HG02678 (cell line): ENCODE results near the gene ARHGAP5.
"Not testable (repeated sequence)": the region's sequence is repeated elsewhere in the genome, so short reads cannot be mapped to it uniquely, and the experiment has no call there.

Experiments used
- ATAC-seq: cut with Tn5 transposase; IDR thresholded peaks from one replicate; pipeline ENCODE4 v1.9.1; 2021; ENCODE audit warnings: mild to moderate bottlenecking, moderate library complexity; ENCODE audit not compliant: unreplicated experiment

ARHGAP5 gene

GRCh38 chr14:32104308-32104707, 27.2 kb downstream of the ARHGAP5 start:
- no peak for ATAC-seq

DNA sequence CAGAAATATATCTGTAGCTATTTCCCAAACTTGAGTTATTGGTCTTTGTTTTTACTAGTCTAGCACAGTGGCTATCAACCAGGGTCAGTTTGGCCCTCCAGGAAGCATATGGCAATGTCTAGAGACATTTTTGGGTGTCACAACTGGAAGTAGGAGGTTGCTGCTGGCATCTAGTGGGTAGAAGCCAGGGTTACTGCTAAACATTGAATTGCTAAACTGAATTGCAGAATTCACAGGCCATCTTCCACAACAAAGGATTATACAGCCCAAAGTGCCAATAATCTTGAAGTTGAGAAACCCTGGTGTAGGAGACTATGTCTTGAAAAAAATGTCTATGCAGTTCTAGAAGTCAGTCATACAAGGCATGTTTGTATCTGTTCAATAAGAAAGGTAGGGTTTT, 27.7 kb downstream of the ARHGAP5 start:
- no peak for ATAC-seq

DNA sequence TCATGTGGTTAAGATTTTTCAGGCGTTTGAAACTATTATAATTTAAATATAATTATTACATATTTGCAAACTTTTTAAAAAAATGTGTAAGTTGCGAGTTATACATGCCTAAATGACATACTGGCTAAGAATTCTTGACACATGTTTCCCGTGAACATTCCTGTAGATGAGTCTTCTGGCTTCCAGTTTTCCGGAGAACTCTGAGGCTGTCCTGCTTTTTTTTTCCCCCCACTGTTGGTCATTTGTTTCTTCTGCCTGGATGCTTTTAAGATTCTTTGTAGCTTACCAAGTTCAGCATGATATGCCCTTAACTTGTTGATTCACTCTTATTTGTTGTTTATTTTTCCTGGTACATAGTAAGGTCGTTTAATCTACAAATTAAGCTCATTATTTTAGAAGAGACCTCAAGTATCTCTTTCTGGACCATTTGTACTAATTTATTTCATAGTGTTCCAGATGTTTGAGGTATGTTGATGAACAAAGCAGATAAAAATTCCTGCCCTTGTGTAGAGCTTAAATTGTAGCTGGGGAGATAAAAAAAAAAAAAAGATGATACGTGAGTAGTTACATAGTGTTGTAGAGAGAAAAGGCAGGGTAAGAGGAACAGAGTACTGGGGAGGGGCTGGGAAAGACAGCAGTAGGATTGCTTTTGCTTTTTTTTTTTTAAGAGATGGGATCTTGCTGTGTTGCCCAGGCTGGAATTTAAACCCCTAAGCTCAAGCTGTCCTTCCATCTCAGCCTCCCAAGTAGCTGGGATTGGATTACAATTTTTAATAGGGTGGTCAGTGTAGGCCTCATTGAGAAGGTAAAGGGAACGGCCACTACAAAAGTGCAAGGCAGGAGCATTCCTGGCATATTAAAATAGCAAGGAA, 32.8 kb downstream of the ARHGAP5 start:
- no peak for ATAC-seq

DNA sequence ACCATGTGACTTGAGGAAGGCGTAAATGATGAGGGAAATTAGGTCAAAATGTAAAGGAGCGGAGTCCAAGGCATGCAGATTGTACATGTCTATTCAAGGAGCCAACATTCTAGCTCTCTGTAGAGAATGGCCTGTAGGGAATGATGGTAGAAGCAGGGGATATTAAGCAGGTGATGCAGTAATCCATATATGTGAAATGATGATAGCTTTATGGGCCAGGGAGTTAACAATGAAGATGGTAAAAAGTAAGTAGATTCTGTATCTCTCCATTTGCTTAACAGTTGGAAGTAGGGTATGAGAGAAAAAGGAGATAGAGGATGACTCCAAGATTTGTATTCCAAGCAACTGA, 33.4 kb downstream of the ARHGAP5 start:
- ATAC-seq = no peak

GRCh38 chr14:32121536-32121935, 44.4 kb downstream of the ARHGAP5 start:
- no peak for ATAC-seq

- no peak for ATAC-seq
Observed at GRCh38 chr14:32121948-32122347, 44.8 kb downstream of the ARHGAP5 start.

DNA sequence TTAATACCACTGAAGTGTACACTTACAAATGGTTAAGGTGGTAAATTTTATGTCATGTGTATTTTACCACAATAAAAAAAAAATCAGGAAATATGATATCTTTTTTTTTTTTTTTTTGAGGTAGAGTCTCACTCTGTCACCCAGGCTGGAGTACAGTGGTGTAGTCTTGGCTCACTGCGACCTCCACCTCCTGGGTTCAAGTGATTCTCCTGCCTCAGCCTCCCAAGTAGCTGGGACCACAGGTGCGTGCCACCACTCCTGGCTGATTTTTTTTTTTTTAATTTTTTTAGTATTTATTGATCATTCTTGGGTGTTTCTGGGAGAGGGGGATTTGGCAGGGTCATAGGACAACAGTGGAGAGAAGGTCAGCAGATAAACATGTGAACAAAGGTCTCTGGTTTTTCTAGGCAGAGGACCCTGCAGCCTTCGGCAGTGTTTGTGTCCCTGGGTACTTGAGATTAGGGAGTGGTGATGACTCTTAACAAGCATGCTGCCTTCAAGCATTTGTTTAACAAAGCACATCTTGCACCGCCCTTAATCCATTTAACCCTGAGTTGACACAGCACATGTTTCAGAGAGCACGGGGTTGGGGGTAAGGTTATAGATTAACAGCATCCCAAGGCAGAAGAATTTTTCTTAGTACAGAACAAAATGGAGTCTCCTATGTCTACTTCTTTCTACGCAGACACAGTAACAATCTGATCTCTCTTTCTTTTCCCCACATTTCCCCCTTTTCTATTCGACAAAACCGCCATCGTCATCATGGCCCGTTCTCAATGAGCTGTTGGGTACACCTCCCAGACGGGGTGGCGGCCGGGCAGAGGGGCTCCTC, 50.0 kb downstream of the ARHGAP5 start:
- ATAC-seq = not testable (repeated sequence)

- not testable (repeated sequence) for ATAC-seq
Observed at GRCh38 chr14:32127731-32128654, 50.9 kb downstream of the ARHGAP5 start.

DNA sequence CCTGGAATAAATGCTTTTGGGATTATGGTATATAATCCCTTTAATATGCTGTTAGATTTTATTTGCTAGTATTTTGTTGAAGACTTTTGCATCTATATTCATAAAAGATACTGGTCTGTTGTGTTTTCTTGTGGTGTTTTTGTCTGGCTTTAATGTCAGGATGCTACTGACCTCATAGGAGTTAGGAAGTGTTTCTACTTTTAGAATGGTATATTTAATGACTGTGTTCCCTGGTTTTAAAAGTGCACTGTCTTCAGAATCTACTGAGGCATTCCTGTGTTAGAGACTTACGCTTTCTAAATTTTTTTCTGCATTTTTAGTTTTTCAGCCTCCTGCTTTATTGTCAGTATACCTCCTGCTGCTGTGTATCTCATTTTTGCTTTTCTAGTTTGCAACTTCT, 51.6 kb downstream of the ARHGAP5 start:
- ATAC-seq = no peak

DNA sequence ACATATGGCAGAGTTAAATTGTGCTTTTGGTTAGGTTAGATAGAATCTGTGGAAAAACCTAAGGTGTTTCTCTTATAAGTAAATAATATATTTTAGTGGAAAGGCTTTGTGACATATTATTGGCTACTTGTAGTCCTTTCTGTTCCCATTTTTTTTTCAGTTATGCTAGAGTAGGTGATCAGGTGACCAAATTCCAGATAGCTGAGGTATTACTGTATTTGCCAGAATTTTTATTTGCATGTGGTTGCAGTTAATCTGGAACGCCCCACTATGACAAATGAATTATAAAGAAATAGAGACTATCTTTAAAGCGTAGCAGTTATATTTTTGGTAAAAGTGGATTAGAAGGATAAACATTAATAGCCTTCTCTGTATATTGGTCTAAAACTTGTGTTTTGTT, 52.0 kb downstream of the ARHGAP5 start:
- ATAC-seq = no peak

DNA sequence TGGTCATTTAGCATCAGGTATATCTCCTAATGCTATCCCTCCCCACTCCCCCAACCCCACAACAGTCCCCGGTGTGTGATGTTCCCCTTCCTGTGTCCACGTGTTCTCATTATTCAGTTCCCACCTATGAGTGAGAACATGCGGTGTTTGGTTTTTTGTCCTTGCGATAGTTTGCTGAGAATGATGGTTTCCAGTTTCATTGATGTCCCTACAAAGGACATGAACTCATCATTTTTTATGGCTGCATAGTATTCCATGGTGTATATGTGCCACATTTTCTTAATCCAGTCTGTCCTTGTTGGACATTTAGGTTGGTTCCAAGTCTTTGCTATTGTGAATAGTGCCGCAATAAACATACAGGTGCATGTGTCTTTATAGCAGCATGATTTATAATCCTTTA, 54.6 kb downstream of the ARHGAP5 start:
- not testable (repeated sequence) for ATAC-seq

GRCh38 chr14:32134448-32135097, 57.5 kb downstream of the ARHGAP5 start:
- ATAC-seq = no peak

GRCh38 chr14:32136027-32136825, 59.1 kb downstream of the ARHGAP5 start:
- no peak for ATAC-seq

GRCh38 chr14:32137313-32137712, 60.2 kb downstream of the ARHGAP5 start:
- no peak for ATAC-seq

GRCh38 chr14:32137892-32138291, 60.8 kb downstream of the ARHGAP5 start:
- ATAC-seq = no peak

- no peak for ATAC-seq
Observed at GRCh38 chr14:32142341-32142740, 65.2 kb downstream of the ARHGAP5 start.

- ATAC-seq = no peak
Observed at GRCh38 chr14:32142754-32143437, 65.8 kb downstream of the ARHGAP5 start.

GRCh38 chr14:32150392-32150791, 73.3 kb downstream of the ARHGAP5 start:
- no peak for ATAC-seq

- peak; percentile 56 for ATAC-seq
Observed at GRCh38 chr14:32166029-32166428, 88.9 kb downstream of the ARHGAP5 start.
